PC-3 (cell line): Measurements from ENCODE around the gene SAMD4A. TPM values are rescaled to one million over a fixed set of nuclear protein-coding genes. Genes with fewer than 3 reads are reported as not detected.

Source experiments
- ATAC-seq: fragments of 200-7000 bp; cut with Tn5 transposase; 2 replicates; pipeline ENCODE4 v1.9.1; 2020; ENCODE audit warnings: mild to moderate bottlenecking, moderate library complexity
- BruUV-seq: library from RNA; stranded (reverse); fragments of 400-500 nt; replicated peaks from 2 replicates; lab custom pipeline; 2021; lab: Mats Ljungman, UMichigan
- CTCF ChIA-PET: fragments of 300-600 bp; sonication (Branson Sonifier 250); formaldehyde crosslinking; loops from one replicate; lab custom pipeline; 2022; ENCODE audit warnings: antibody characterized with exemption; lab: Charles Lee
- POLR2A ChIA-PET: fragments of 300-600 bp; sonication (Branson Sonifier 250); formaldehyde crosslinking; loops from one replicate; lab custom pipeline; 2022; ENCODE audit warnings: antibody characterized with exemption; ENCODE audit not compliant: unreplicated experiment; lab: Charles Lee
- DNase-seq: peaks from one replicate; pipeline ENCODE4 v3.0.0-alpha.2; 2015
- H2AFZ ChIP-seq: fragments of 300-600 bp; sonication (generic); 2 replicates; pipeline ENCODE4 v1.6.0; 2016; ENCODE audit warnings: antibody characterized with exemption, low read length
- H3F3A ChIP-seq: fragments of 300-600 bp; sonication (generic); one replicate; pipeline ENCODE4 v1.6.0; 2017; ENCODE audit warnings: antibody characterized with exemption, low read length, control low read depth, mild to moderate bottlenecking; ENCODE audit not compliant: unreplicated experiment
- H3K27ac ChIP-seq: fragments of 300-600 bp; sonication (generic); 2 replicates; pipeline ENCODE4 v1.5.1; 2016; ENCODE audit warnings: mild to moderate bottlenecking, low read length
- H3K27me3 ChIP-seq: fragments of 300-600 bp; sonication (generic); 2 replicates; pipeline ENCODE4 v1.6.1; 2016; ENCODE audit warnings: low read length, mixed read lengths
- H3K36me3 ChIP-seq: fragments of 300-600 bp; sonication (generic); 2 replicates; pipeline ENCODE4 v1.6.1; 2016; ENCODE audit warnings: low read depth, mixed run types, low read length, mixed read lengths
- H3K4me1 ChIP-seq: fragments of 300-600 bp; sonication (generic); 2 replicates; pipeline ENCODE4 v1.5.1; 2016; ENCODE audit warnings: low read length; ENCODE audit not compliant: insufficient read depth
- H3K4me2 ChIP-seq: fragments of 300-600 bp; sonication (generic); 2 replicates; pipeline ENCODE4 v1.6.0; 2016; ENCODE audit warnings: low read length
- H3K4me3 ChIP-seq: fragments of 300-600 bp; sonication (generic); 2 replicates; pipeline ENCODE4 v1.5.1; 2016; ENCODE audit warnings: mild to moderate bottlenecking, low read length, mixed read lengths
- H3K79me2 ChIP-seq: fragments of 300-600 bp; sonication (generic); 2 replicates; pipeline ENCODE4 v1.6.1; 2017; ENCODE audit warnings: low read length, mixed read lengths
- H3K9ac ChIP-seq: fragments of 300-600 bp; sonication (generic); 2 replicates; pipeline ENCODE4 v1.6.0; 2016; ENCODE audit warnings: mild to moderate bottlenecking, low read length
- H3K9me2 ChIP-seq: fragments of 300-600 bp; sonication (generic); replicated peaks from 2 replicates; pipeline ENCODE4 v1.6.1; 2016; ENCODE audit warnings: mixed run types, low read length, mixed read lengths
- H3K9me3 ChIP-seq: fragments of 300-600 bp; sonication (generic); 2 replicates; pipeline ENCODE4 v1.6.1; 2016; ENCODE audit warnings: low read length, mixed read lengths
- H4K20me1 ChIP-seq: fragments of 300-600 bp; sonication (generic); 2 replicates; pipeline ENCODE4 v1.6.1; 2016; ENCODE audit warnings: low read length, mixed read lengths
- CTCF ChIP-seq: fragments of 300-600 bp; sonication (generic); conservative IDR thresholded peaks from 2 replicates; pipeline ENCODE4 v1.5.1; 2017; ENCODE audit warnings: antibody characterized with exemption, low read depth, mild to moderate bottlenecking, low read length
- EZH2 ChIP-seq: fragments of 300-600 bp; sonication (generic); IDR thresholded peaks from one replicate; pipeline ENCODE4 v1.6.1; 2017; ENCODE audit warnings: antibody characterized with exemption, mild to moderate bottlenecking, low read length; ENCODE audit not compliant: unreplicated experiment
- EZH2phosphoT487 ChIP-seq: fragments of 300-600 bp; sonication (generic); IDR thresholded peaks from 2 replicates; pipeline ENCODE4 v1.6.1; 2018; ENCODE audit warnings: mild to moderate bottlenecking, antibody characterized with exemption, low read length, borderline replicate concordance
- intact Hi-C: fragments of 100-400 bp; cut with micrococcal nuclease; formaldehyde crosslinking; loops from 2 replicates; pipeline ENCODE4 v1.9.0; 2023
- total RNA-seq: library from RNA; depleted of rRNA; stranded (reverse); fragments of >200 nt; gene quantifications from 2 replicates; pipeline ENCODE4 v1.2.3, GENCODE V29; 2014

SAMD4A gene
- total RNA-seq, 1 experiment from 2014 or later: 42.9 TPM

GRCh38 chr14:54838931-54839512, 272.1 kb downstream of the SAMD4A start:
- H3K27ac ChIP-seq: no peak overlapping the region
- no TSS peak for BruUV-seq
- no peaks in the 10 kb centered on the region for H4K20me1 ChIP-seq
- no peak overlapping the region for H3K9ac ChIP-seq
- TF ChIP-seq EZH2: no peak
- no peak for TF ChIP-seq CTCF
- TF ChIP-seq EZH2phosphoT487: no peak
- H3K4me3 ChIP-seq: no peak overlapping the region
- no peaks in the 10 kb centered on the region for H3K9me3 ChIP-seq
- intact Hi-C loops: no loop called here
- H3K4me2 ChIP-seq: no peak overlapping the region
- H3K9me2 ChIP-seq: no peaks in the 10 kb centered on the region
- H3K27me3 ChIP-seq: no peaks in the 10 kb centered on the region
- ChIA-PET POLR2A (no interaction called here), CTCF (interaction anchor here (0.6 kb wide), 1 partner anchor 32 kb away, joined by 3 read pairs; no protein-coding TSS in a partner anchor)
- DNase-seq (no peak), ATAC-seq (no peak)
- peaks cover 3% of the 10 kb centered on the region for H3K36me3 ChIP-seq
- H2AFZ ChIP-seq: no peak overlapping the region
- H3K4me1 ChIP-seq: no peaks in the 10 kb centered on the region
- H3K79me2 ChIP-seq: no peaks in the 10 kb centered on the region
- H3F3A ChIP-seq: no peaks in the 10 kb centered on the region

GRCh38 chr14:54839701-54840119, 272.8 kb downstream of the SAMD4A start:
- 0 out of 2 replicates have a peak, but pooled peaks have one; percentile 16 for ATAC-seq
- Histone ChIP-seq H3K9me3 (no peaks in the 10 kb centered on the region), H3K9ac (no peak overlapping the region), H3K27me3 (no peaks in the 10 kb centered on the region), H3K36me3 (peaks cover 3% of the 10 kb centered on the region), H3K4me1 (no peaks in the 10 kb centered on the region), H3K4me3 (no peak overlapping the region), H3K4me2 (no peak overlapping the region), H4K20me1 (no peaks in the 10 kb centered on the region), H3K27ac (no peak overlapping the region), H3K9me2 (no peaks in the 10 kb centered on the region), H3K79me2 (no peaks in the 10 kb centered on the region), H2AFZ (no peak overlapping the region), H3F3A (no peaks in the 10 kb centered on the region)
- ChIA-PET CTCF (no interaction called here), POLR2A (no interaction called here)
- TF ChIP-seq EZH2 (no peak), EZH2phosphoT487 (no peak), CTCF (no peak)
- BruUV-seq: no TSS peak
- DNase-seq: peak; percentile 40
- intact Hi-C loops: no loop called here

- ChIA-PET CTCF (no interaction called here), POLR2A (no interaction called here)
- no peaks in the 10 kb centered on the region for H3F3A ChIP-seq
- TF ChIP-seq EZH2phosphoT487 (no peak), CTCF (no peak), EZH2 (no peak)
- intact Hi-C loops: no loop called here
- peaks cover 3% of the 10 kb centered on the region for H3K36me3 ChIP-seq
- H3K79me2 ChIP-seq: no peaks in the 10 kb centered on the region
- BruUV-seq: no TSS peak
- no peak overlapping the region for H3K27ac ChIP-seq
- no peak for ATAC-seq
- H3K27me3 ChIP-seq: no peaks in the 10 kb centered on the region
- no peak overlapping the region for H3K9ac ChIP-seq
- H3K4me3 ChIP-seq: no peak overlapping the region
- H2AFZ ChIP-seq: no peak overlapping the region
- H3K9me2 ChIP-seq: no peaks in the 10 kb centered on the region
- no peak overlapping the region for H3K4me2 ChIP-seq
- DNase-seq: no peak
- no peaks in the 10 kb centered on the region for H3K9me3 ChIP-seq
- H3K4me1 ChIP-seq: no peaks in the 10 kb centered on the region
- no peaks in the 10 kb centered on the region for H4K20me1 ChIP-seq
Observed at GRCh38 chr14:54840336-54840735, 273.4 kb downstream of the SAMD4A start.
